SK-MEL-5 (cell line): ENCODE results near the gene LDLRAD2. TPM values are rescaled to one million over a fixed set of nuclear protein-coding genes. Genes with fewer than 3 reads are reported as not detected.
"Not testable (repeated sequence)": the region's sequence is repeated elsewhere in the genome, so short reads cannot be mapped to it uniquely, and the experiment has no call there.

Experiments used
- DNase-seq: peaks from one replicate; pipeline ENCODE4 v3.0.0-alpha.2; 2016; ENCODE audit warnings: low read depth, low spot score
- in situ Hi-C: cut with HindIII; loops from 2 replicates; pipeline ENCODE4 v1.10.0; 2016; ENCODE audit warnings: low sequenced_read_pairs, high pct_unique_total_duplicates, low pct_unique_long_range_greater_than_20kb
- total RNA-seq: library from RNA; depleted of rRNA; stranded (reverse); fragments of >200 nt; shearing (Covaris generic); gene quantifications from 2 replicates; pipeline ENCODE4 v1.2.3, GENCODE V29; 2014

LDLRAD2 gene
- total RNA-seq, 1 experiment from 2014 or later, result not detected

- DNase-seq, result peak; percentile 69
- in situ Hi-C loops, result no loop called here
These were observed 29.7 kb upstream of the LDLRAD2 start for GRCh38 chr1:21782349-21782867.

DNA sequence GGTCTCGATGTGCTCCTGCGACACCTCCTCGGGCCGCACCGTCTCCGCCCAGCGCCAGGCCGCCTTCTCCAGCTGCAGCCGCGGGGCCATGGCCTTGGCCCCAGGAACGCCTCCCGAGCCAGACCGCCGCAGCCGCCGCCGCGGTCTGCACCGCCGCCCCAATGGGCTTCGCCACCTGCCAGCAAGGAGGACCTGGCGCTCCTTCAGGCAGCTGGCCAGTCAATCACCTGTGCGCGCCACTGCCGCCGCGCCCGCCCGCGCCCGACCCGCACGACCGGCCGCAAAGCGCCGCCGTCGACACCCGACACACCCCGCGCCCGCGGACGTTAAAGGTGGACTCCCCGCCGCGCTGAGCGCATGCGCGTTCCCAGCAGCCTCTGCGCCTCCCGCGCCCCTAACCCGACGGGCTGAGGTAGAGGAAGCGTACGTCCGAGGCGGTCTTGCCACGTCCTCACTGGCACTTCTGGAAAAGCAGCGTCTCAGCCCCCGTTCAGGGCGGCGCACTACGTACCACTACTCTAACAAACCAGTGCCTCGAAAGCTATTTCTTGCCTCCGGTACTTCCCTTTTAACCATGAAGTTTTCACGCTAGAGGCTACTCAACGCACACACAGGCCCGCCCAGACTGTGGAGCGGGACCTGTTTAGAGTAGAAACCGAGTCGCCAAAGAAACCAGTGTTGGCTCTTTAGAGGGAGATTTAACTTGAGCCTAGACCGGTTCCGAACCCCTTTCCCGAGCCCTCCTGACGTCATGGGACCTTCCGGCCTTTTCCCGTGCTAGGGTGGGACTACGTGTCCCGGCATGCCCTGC lies 29.0 kb upstream of the LDLRAD2 start, which contains the start of gene USP48:
USP48 (minus strand) TSS at position 282 of the 811 bp plus-strand sequence; CDS start at position 90, 192 bp downstream.
- peak; percentile 95 for DNase-seq
- in situ Hi-C loops, result no loop called here

GRCh38 chr1:21783679-21784603 lies 28.1 kb upstream of the LDLRAD2 start:
- in situ Hi-C loops, result no loop called here
- DNase-seq, result no peak

DNA sequence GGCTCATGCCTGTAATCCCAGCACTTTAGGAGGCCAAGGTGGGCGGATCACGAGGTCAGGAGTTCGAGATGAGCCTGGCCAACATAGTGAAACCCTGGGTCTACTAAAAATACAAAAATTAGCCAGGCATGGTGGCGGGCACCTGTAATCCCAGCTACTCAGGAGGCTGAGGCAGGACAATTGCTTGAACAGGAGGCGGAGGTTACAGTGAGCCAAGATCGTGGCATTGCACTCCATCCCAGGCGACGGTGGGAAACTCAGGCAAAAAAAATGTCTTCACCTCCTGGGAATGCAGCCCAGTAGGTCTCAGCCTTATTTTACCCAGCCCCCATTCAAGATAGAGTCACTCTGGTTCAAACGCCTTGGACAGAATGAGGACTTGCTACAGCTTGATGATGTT lies 26.3 kb upstream of the LDLRAD2 start:
- in situ Hi-C loops, result not testable (repeated sequence)

DNA sequence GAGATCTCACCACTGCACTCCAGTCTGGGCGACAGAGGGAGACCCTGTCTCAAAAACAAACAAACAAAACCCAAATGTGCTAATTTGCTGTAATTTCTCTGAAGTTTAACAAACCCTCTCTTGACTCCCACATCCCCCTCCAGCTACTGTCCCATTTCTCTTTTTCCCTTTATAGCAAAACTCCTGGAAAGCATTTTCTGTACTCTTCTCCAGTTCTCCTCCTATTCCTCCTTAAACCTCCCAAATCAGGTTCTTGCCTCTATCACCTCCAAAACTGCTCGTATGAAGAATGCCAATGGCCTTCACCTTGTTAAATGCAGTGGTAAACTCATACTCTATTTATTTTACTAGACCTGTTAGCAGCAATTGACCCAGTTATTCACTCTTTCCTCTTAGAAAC lies 25.4 kb upstream of the LDLRAD2 start:
- DNase-seq, result no peak
- in situ Hi-C loops, result no loop called here

More for the DNA sequence above, 26.3 kb upstream of the LDLRAD2 start:
- not testable (repeated sequence) for DNase-seq

DNA sequence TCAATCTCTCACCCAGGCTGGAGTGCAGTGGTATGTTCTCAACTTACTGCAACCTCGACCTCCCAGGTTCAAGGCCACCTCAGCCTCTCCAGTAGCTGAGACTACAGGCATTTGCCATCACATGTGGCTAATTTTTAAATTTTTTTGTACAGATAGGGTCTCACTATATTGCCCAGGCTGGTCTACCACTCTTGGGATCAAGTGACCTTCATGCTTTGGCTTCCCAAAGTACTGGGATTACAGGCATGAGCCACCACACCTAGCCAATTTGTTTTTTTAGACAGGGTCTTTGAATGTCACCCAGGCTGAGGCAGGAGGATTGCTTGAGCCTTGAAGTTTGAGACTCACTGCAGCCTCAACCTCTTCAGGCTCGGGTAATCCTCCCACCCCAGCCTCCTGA lies 19.0 kb upstream of the LDLRAD2 start:
- DNase-seq, result no peak
- in situ Hi-C loops, result no loop called here

GRCh38 chr1:21794656-21795055 lies 17.4 kb upstream of the LDLRAD2 start:
- no peak for DNase-seq
- in situ Hi-C loops, result no loop called here

- in situ Hi-C loops, result no loop called here
- DNase-seq, result no peak
These were observed 17.0 kb upstream of the LDLRAD2 start for GRCh38 chr1:21795075-21795474.

DNA sequence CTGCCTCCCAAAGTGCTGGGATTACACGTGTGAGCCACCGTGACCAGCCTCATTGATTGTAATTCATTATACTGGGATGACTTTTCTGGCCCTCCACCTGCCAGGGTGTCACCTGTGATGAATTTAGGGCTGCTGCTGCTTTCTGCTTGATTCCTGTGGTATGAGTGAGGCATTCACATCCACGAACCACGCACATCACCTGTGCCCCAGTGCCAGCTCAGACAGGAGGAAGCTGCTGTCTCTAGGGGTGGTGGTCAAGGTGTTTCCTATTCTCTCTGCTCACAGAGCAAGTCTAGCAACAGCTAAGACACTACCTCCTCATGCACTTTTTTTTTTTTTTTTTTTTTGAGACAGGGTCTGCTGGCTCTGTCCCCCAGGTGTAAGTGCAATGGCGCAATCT lies 12.3 kb upstream of the LDLRAD2 start:
- DNase-seq, result no peak
- in situ Hi-C loops, result no loop called here

- in situ Hi-C loops, result no loop called here
- no peak for DNase-seq
These were observed 11.0 kb upstream of the LDLRAD2 start for GRCh38 chr1:21801100-21801499.

DNA sequence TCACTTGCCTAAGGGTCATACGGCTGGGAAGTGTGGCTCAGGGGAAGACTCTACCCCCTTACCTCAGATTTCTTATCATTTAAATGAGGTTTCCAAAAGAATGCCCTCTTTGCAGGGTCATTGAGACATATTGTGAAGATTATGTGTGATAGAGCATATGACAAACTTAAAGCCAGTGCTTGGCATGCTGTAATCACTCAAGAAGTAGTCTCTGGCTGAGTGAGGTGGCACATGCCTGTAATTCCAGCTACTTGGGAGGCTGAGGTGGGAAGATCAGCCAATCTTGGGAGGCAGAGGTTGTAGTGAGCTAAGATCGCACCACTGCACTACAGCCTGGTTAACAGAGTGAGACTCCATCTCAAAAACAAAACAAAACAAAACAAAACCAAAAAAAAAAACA lies 7.5 kb upstream of the LDLRAD2 start:
- DNase-seq, result no peak
- in situ Hi-C loops, result no loop called here

DNA sequence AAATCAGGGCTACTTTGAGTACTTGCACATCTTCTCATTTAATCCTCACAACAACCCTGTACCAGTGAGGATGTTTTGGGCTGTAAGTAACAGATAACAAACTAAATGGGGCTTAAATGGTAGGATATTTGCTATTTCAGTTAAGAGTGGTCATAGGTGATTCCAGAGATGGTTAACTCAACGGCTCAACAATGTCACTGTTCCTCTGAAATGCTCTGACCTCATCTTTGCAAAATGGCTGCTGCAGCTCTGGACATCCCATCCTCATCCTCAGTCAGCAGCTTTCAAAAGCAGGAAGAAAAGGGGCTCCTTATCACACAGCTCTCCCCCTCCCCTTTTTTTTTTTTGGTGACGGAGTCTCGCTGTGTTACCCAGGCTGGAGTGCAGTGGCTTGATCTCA lies 1.5 kb downstream of the LDLRAD2 start:
- in situ Hi-C loops, result no loop called here
- no peak for DNase-seq

GRCh38 chr1:21814241-21814918 lies 2.3 kb downstream of the LDLRAD2 start:
- in situ Hi-C loops, result no loop called here
- no peak for DNase-seq

GRCh38 chr1:21814981-21815582 lies 3.0 kb downstream of the LDLRAD2 start:
- in situ Hi-C loops, result no loop called here
- no peak for DNase-seq

- in situ Hi-C loops, result no loop called here
- DNase-seq, result no peak
These were observed 3.8 kb downstream of the LDLRAD2 start for GRCh38 chr1:21815724-21816321.

DNA sequence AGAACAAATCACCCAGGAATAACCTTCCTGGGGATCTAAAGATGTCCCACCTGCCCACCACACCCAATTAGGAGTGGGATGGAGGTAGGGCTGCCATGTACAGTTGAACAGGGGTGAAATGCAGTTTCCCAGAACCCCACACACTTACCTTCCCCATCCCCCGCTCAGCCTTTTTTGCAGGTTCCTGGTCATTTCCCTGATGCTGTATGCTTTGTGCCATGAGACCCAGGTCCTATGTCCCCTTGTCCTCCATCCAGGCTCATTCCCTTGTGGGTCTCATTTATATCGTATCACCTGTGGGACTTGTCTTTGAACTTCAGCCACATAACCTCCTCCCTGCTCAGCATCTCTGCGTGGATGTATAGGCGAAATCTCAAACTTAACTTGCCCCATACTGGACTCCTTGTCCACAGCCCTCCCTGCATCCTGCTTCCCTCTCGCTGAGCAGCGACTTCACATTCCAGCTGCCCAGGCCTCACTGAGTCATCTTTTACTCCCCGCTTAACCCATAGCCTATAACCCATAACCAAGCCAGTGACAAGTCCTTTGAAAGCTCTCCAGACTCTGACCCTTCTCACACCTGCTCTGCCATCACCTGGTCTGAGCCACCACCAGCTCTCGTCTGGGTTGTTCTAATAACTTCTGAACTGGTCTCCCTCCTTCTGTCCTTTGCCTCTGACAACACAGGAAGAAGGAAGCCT lies 4.7 kb downstream of the LDLRAD2 start:
- no peak for DNase-seq
- in situ Hi-C loops, result no loop called here
